ENCODE data around the gene GIT2. TPM values are rescaled to one million over a fixed set of nuclear protein-coding genes. Genes with fewer than 3 reads are reported as not detected.
A peak's percentile ranks its signal among the peaks of the same experiment; 100 is the strongest.

GIT2 gene
- total RNA-seq, 1 experiment from 2014 or later = 38.0 TPM

DNA sequence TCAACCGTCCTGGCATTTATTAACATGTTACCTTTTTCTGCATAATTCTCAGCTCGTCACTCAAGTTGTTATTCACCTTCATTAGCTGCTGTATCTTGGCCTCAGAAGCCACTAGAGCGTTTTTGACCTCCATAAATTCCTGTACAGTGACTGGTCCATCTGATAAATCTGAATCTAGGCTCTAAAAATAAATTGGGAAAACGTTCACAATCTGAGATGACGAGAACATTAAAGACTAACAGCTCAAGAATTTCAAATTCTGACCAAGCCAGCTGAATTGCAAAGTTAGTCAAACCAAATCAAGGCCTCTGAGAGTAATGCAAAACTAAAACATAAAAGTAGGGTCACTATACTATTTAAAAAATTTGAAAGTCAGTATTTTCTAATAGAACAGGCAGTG is 45.0 kb downstream of the GIT2 start:
- Histone ChIP-seq H3K9me3 (replicated peaks) (no peaks in the 10 kb centered on the region), H3K4me3 (no peak overlapping the region), H3K36me3 (peaks cover 35% of the 10 kb centered on the region), H3K27me3 (no peaks in the 10 kb centered on the region), H3K27ac (peak overlapping the region; percentile 98), H3K4me1 (peaks cover 64% of the 10 kb centered on the region)
- no peak for DNase-seq

DNA sequence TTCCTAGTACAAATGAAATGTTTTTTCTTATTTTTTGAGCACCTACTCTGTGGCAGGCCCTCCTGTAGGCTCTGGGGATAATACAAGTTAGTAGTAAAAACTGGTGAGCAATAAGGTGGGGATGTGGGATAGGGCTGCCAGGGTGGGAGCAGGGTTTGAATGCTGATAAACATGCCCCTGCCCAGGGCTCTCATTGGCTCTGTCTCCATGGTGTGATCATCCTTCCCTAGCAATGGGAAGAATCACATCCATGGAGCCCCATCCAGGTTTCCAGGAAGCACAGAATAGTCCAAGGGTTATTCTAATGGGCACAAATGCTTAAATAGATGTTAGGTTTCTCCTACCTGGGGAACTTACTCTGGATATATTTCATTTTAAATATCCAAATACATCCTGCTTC is 45.5 kb downstream of the GIT2 start:
- peak overlapping the region; percentile 98 for H3K27ac ChIP-seq
- H3K9me3 ChIP-seq (replicated peaks) = no peaks in the 10 kb centered on the region
- no peak overlapping the region for H3K4me3 ChIP-seq
- no peaks in the 10 kb centered on the region for H3K27me3 ChIP-seq
- DNase-seq = no peak
- H3K4me1 ChIP-seq = peaks cover 69% of the 10 kb centered on the region
- H3K36me3 ChIP-seq = peaks cover 31% of the 10 kb centered on the region

DNA sequence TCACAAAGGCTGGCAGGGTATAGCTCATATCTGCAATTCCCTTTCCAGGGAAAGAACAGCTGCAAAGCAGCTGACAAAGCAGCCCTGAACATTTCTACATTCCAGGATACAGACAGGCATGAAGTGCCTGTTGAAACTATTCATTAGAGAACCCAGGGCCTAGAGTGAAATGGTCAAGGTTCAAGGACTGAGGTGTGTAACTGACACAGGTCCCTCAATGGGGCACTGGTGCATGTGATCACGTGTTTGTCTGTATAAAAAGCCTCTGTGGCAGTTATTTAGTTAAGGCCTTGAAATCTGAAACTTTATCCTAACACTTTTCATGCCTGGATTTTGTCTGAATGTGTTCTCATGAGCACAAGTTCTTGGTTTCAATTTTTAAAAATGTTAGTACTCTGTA is 47.1 kb downstream of the GIT2 start:
- Histone ChIP-seq H3K4me3 (no peak overlapping the region), H3K9me3 (replicated peaks) (no peaks in the 10 kb centered on the region), H3K4me1 (peaks cover 79% of the 10 kb centered on the region), H3K36me3 (peaks cover 25% of the 10 kb centered on the region), H3K27me3 (no peaks in the 10 kb centered on the region), H3K27ac (peak overlapping the region; percentile 98)
- peak; percentile 86 to 95 for DNase-seq

DNA sequence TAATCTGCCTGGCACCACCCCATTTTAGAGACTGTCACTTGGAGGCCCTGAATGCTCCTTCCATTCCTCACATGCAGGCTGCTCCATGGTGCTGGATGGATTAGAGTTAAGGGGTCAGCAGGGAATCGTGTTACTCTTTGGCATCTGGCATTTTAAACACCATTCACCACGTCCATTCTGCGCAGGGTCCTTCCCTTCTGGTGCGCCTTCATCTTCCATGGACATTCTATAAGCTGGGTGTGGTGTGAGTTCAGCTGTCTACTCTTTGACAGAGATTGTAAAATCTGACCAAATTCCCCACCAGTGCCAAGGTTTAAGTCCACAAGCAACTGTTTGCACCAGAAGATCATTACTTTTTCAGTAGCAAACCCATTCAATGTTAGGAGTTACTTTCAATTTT is 47.8 kb downstream of the GIT2 start:
- Histone ChIP-seq H3K27me3 (no peaks in the 10 kb centered on the region), H3K9me3 (replicated peaks) (no peaks in the 10 kb centered on the region), H3K4me1 (peaks cover 79% of the 10 kb centered on the region), H3K27ac (peak overlapping the region; percentile 98), H3K36me3 (peaks cover 25% of the 10 kb centered on the region), H3K4me3 (peak overlapping the region; percentile 11)
- DNase-seq = peak; percentile 85 to 92

DNA sequence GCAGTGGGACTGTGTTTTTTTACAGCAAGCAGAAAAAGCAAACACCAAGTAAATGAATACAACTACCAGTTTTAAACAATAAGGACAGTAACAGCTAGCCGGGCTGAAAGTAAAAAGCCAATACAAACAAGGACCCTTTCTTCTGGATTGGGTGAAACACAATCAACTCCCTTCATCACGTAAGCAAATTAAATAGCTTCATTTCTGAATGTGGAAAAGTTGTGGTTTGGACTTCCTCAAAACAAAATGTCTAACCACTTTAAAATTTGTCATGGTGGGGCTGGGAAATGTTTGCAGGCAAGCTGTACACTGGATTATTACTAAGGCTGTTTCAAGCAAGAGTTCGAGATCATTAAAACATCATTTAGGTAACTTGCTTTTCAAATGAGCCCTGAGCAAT is 48.6 kb downstream of the GIT2 start:
- H3K27ac ChIP-seq = peak overlapping the region; percentile 98
- peaks cover 74% of the 10 kb centered on the region for H3K4me1 ChIP-seq
- DNase-seq = peak; percentile 44 to 81
- H3K9me3 ChIP-seq (replicated peaks) = no peaks in the 10 kb centered on the region
- H3K36me3 ChIP-seq = peaks cover 19% of the 10 kb centered on the region
- peak overlapping the region; percentile 4 for H3K4me3 ChIP-seq
- H3K27me3 ChIP-seq = no peaks in the 10 kb centered on the region

DNA sequence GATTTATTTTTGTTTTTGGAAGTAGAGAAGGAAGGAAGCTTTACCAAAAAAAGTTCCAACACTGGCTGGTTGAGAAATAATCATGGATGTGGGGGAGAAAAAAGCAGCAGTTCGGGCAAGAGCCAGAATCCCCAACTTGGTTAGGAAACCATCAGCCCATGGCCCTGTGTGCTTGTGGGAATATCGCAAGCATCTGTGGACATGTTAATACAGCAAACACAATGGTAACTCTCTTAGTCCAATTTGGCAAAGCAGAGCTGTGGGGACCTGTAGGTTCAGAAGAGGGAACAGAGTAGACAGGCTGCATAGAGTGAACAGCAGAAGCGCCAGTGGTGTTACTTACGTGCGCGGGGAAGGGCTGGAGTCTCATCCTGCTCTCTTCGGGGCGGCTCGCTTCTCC is 49.3 kb downstream of the GIT2 start:
- Histone ChIP-seq H3K4me3 (peak overlapping the region; percentile 4; the same call in 1 of the 2 replicates), H3K4me1 (peaks cover 68% of the 10 kb centered on the region), H3K36me3 (peaks cover 16% of the 10 kb centered on the region), H3K27me3 (no peaks in the 10 kb centered on the region), H3K9me3 (replicated peaks) (no peaks in the 10 kb centered on the region), H3K27ac (peak overlapping the region; percentile 98)
- DNase-seq = no peak

DNA sequence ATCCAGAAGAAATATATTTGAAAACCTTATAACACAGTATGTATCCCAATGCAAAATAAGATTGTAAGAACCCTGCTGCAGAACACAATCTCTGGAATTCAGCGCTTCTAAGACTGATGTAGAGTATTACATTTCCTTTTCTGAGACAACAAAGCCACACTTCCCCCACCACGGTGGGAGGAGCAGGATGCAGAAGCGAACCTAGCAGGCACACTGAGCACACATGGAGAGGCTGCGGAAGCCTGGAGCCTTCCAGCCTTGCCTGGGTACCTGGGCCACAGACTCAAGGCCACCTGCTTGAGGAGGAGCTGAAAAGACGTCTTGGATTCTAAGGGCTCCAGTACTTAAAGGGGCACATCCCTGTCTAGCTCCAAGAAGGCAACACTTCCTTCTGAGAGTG is 49.7 kb downstream of the GIT2 start:
- peak; percentile 72 to 79 for DNase-seq
- H3K27ac ChIP-seq = peak overlapping the region; percentile 98
- peaks cover 64% of the 10 kb centered on the region for H3K4me1 ChIP-seq
- no peaks in the 10 kb centered on the region for H3K27me3 ChIP-seq
- peaks cover 15% of the 10 kb centered on the region for H3K36me3 ChIP-seq
- no peaks in the 10 kb centered on the region for H3K9me3 ChIP-seq (replicated peaks)
- no peak overlapping the region; the same call in 1 of the 2 replicates for H3K4me3 ChIP-seq

DNA sequence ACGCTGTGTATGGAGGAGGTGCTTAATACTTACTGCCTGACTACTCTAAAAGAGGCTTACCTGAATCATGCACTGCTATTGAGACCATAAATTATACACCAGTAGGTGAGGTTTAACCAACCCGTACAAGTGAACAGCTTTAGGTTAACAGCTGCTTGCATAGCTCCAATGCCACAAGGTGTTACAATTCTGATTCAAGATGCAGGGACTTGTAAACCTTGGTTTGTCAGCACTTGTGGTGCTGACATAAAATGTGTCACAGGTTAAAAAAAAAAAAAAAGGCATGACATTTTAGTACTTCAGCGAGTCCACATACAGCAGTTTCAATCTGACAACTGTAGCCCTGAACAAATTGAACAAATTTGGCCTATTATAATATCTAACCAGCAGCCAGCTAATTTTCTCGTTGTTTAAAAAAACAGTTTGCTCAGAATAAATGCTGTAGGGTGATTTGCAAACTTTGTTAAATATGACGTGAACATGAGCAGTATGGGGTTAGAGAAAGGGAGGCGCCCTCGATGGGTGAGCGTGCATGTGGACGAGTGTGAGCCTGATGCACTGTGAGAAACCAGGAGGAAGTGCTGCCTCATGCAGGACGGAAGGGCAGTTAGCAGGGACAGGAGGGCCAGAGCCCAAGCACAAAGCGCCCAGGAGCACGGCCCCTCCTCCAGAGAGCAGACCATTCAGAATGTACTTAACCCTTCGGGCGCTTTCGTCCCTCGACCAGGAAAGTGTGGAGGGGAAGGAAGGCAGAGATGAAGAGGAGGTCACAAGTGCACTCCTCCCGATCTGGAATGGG is 51.4 kb downstream of the GIT2 start:
- Histone ChIP-seq H3K4me1 (peaks cover 47% of the 10 kb centered on the region), H3K27ac (peak overlapping the region; percentile 98; the same call in 1 of the 2 replicates), H3K36me3 (peaks cover 6% of the 10 kb centered on the region), H3K27me3 (no peaks in the 10 kb centered on the region), H3K4me3 (no peak overlapping the region), H3K9me3 (replicated peaks) (no peaks in the 10 kb centered on the region)
- DNase-seq = peak; percentile 52 to 69

DNA sequence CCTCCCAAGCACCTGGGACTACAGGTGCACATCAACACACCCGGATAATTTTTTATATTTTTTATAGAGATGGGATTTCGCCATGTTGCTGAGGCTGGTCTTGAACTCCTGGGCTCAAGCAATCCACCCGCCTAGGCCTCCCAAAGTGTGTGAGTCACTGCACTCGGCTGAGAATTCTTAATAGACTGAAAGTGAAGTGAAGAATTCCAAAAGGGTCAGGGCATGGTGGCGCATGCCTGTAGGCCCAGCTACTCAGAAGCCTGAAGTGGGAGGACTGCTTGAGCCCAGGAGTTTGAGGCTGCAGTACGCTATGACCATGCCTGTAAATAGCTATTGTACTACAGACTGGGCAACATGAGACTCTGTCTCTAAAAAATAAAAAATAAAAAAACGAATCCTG is 52.4 kb downstream of the GIT2 start:
- peaks cover 6% of the 10 kb centered on the region for H3K36me3 ChIP-seq
- H3K4me3 ChIP-seq = no peak overlapping the region
- peaks cover 39% of the 10 kb centered on the region for H3K4me1 ChIP-seq
- H3K9me3 ChIP-seq (replicated peaks) = no peaks in the 10 kb centered on the region
- no peak for DNase-seq
- no peaks in the 10 kb centered on the region for H3K27me3 ChIP-seq
- no peak overlapping the region for H3K27ac ChIP-seq

DNA sequence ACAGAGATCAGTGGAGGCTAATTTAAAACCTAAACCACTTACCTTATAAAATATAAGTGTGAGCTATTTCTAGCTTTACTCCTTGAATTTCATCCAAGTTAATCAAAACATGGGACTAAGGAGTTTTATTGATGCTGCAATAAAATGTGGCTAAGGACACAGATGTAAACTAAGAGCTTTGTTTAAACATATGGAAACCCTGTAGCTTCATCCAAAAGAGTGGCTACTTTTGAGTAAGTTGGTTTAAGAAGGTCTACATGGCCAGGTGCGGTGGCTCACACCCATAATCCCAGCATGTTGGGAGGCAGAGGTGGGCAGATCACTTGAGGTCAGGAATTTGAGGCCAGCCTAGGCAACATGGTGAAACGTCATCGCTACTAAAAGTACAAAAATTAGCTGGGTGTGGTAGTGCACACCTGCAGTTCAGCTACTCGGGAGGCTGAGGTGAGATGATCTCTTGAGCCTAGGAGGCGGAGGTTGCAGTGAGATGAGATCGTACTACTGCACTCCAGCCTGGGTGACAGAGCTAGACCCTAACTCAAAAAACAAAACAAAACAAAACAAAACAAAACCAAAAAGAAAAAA is 55.7 kb downstream of the GIT2 start:
- H3K4me1 ChIP-seq = peaks cover 8% of the 10 kb centered on the region
- H3K4me3 ChIP-seq = no peak overlapping the region
- no peaks in the 10 kb centered on the region for H3K9me3 ChIP-seq (replicated peaks)
- H3K36me3 ChIP-seq = peaks cover 24% of the 10 kb centered on the region
- no peaks in the 10 kb centered on the region for H3K27me3 ChIP-seq
- H3K27ac ChIP-seq = no peak overlapping the region
- no peak for DNase-seq

DNA sequence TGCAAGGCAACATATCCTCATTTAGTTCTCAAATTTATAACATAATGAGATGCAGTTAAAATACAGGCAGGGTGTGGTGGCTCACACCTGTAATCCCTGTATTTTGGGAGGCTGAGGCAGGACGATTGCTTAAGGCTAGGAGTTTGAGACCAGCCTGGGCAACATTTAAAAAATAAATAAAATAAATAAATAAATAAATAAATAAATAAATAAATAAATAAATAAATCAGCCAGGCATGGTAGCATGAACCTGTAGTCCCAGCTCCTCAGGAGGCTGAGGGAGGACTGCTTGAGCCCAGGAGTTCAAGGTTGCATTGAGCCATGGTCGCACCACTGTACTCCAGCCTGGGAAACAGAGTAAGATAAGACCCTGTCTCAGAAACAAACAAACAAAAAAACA is 56.7 kb downstream of the GIT2 start:
- DNase-seq = no peak
- Histone ChIP-seq H3K4me1 (no peaks in the 10 kb centered on the region), H3K9me3 (replicated peaks) (no peaks in the 10 kb centered on the region), H3K36me3 (peaks cover 23% of the 10 kb centered on the region), H3K27me3 (no peaks in the 10 kb centered on the region), H3K4me3 (no peak overlapping the region), H3K27ac (no peak overlapping the region)

DNA sequence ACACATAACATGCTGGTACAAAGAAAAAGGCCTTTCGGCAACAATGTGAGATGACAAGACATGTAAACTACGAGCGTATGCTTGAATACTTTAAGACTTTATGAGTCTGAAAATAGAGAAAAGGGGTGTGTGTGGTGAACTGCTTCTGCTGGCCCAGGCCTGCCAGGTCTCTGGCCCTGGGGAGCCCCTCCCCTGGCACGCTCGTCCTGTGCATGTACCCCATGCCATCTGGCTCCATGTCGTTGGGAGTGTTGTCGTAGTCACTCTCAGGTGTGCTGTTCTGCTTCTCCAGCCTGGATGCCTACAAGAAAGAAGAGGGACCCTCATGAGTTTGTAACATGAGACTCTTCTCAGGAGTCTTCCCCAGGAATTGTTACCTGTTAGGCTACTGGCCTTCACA is 57.2 kb downstream of the GIT2 start:
- H3K36me3 ChIP-seq = peaks cover 21% of the 10 kb centered on the region
- DNase-seq = no peak
- H3K27me3 ChIP-seq = no peaks in the 10 kb centered on the region
- H3K27ac ChIP-seq = no peak overlapping the region
- H3K9me3 ChIP-seq (replicated peaks) = no peaks in the 10 kb centered on the region
- H3K4me1 ChIP-seq = no peaks in the 10 kb centered on the region
- H3K4me3 ChIP-seq = no peak overlapping the region

DNA sequence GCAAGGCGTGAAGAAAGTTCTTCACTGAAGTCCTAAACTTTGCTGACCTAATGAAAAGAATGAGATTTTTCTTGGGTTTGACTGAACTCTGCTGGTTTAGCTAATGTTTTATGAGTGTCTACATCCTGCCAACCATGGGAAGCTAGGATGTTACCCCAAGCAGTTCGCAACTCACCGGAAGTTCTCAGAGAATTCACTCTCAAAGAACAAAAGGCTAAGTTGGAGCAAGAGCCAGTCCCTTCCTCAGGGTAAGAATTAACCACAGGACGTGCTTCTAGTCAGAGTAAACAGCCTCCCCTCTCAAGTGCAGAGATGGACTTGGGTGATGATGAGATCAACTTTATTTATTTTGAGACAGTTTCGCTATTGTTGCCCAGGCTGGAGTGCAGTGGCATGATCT is 58.8 kb downstream of the GIT2 start:
- peaks cover 28% of the 10 kb centered on the region for H3K36me3 ChIP-seq

DNA sequence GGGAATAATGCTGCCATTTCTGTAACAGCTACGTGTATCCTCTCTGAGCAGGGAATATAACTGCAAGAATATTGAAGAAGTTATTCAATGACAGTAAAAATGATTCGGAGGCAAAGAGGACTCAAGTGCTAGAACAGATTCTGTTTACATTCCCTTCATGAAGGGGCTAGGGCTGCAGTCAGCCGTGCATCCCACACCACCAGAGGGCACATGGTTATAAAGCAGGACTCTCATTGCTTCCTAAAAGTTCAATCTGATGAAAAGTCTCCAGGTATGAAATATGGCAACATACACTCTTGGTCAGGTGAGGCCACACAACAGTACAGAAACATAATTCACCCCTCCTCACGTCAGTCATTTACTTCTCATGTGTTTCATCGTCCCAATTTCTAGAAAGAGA is 62.1 kb downstream of the GIT2 start:
- peak in 1 of 2 experiments; percentile 24 for DNase-seq
- Histone ChIP-seq H3K27ac (no peak overlapping the region), H3K27me3 (no peaks in the 10 kb centered on the region), H3K4me3 (no peak overlapping the region), H3K9me3 (replicated peaks) (no peaks in the 10 kb centered on the region), H3K36me3 (peaks cover 51% of the 10 kb centered on the region), H3K4me1 (no peaks in the 10 kb centered on the region)

More for the DNA sequence above, 58.8 kb downstream of the GIT2 start:
- Histone ChIP-seq H3K27me3 (no peaks in the 10 kb centered on the region), H3K27ac (no peak overlapping the region), H3K9me3 (replicated peaks) (no peaks in the 10 kb centered on the region), H3K4me3 (no peak overlapping the region), H3K4me1 (no peaks in the 10 kb centered on the region)
- DNase-seq = no peak

DNA sequence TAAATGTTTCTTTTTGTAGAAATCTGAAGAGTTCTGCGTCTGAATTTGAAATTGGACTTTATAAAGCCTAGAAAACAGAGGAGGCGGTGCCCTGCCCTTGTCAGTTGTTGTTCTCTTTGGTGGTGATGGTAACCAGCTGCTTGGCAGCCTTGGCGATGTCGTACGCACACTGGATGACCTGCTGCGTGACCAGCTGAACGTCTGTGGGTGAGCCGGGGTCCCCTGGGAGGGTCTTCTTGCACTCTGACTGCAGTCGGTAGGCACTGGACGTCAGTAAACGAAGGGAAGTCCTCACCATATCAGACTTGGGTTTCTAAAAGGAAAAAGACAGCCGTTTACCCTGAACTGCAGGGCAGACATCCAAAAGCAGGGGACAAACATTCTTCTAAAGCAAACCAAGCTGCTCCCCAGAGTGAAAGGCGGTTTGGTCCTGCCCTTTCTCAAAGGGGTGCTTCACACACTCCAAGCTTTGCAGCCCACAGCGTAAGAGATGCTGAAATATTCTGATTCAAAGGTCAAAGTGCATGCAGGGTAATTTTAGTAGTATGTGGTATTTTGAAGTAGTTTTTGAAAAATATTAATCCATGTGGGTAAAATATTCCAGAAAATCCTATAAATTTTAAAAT is 63.2 kb downstream of the GIT2 start:
- no peak overlapping the region for H3K27ac ChIP-seq

More for the DNA sequence above, 63.2 kb downstream of the GIT2 start:
- H3K36me3 ChIP-seq = peaks cover 42% of the 10 kb centered on the region
- no peaks in the 10 kb centered on the region for H3K9me3 ChIP-seq (replicated peaks)
- no peaks in the 10 kb centered on the region for H3K4me1 ChIP-seq
- no peaks in the 10 kb centered on the region for H3K27me3 ChIP-seq
- H3K4me3 ChIP-seq = no peak overlapping the region
- DNase-seq = no peak

All from SJCRH30 (cell line).